Loucy (cell line): ENCODE data around the gene DR1.

Source experiments
- H2AFZ ChIP-seq: fragments of 200-600 bp; sonication (generic); 2 replicates; pipeline ENCODE4 v1.6.0; 2016; ENCODE audit warnings: antibody characterized with exemption, mild to moderate bottlenecking, low read length, moderate library complexity
- H3F3A ChIP-seq: fragments of 200-600 bp; 2 replicates; pipeline ENCODE4 v1.6.0; 2016; ENCODE audit warnings: antibody characterized with exemption, low read depth, mild to moderate bottlenecking
- H3K27me3 ChIP-seq: fragments of 200-600 bp; sonication (generic); 2 replicates; pipeline ENCODE4 v1.6.1; 2014; ENCODE audit warnings: low read length, mild to moderate bottlenecking; ENCODE audit not compliant: insufficient read depth, poor library complexity, severe bottlenecking
- H3K36me3 ChIP-seq: fragments of 200-600 bp; sonication (generic); 2 replicates; pipeline ENCODE4 v1.6.1; 2016; ENCODE audit warnings: low read length; ENCODE audit not compliant: insufficient read depth
- H3K4me1 ChIP-seq: fragments of 200-600 bp; sonication (generic); 2 replicates; pipeline ENCODE4 v1.5.1; 2014; ENCODE audit warnings: low read length, mild to moderate bottlenecking; ENCODE audit not compliant: insufficient read depth, poor library complexity, severe bottlenecking
- H3K4me2 ChIP-seq: fragments of 200-600 bp; sonication (generic); 2 replicates; pipeline ENCODE4 v1.6.0; 2014; ENCODE audit warnings: antibody characterized with exemption, low read length, low read depth, mild to moderate bottlenecking; ENCODE audit not compliant: poor library complexity, severe bottlenecking
- H3K4me3 ChIP-seq: fragments of 200-600 bp; sonication (generic); 2 replicates; pipeline ENCODE4 v1.5.1; 2014; ENCODE audit warnings: low read length, mild to moderate bottlenecking, mixed read lengths; ENCODE audit not compliant: poor library complexity, severe bottlenecking
- H3K79me2 ChIP-seq: fragments of 200-600 bp; sonication (generic); 2 replicates; pipeline ENCODE4 v1.6.1; 2014; ENCODE audit warnings: low read length; ENCODE audit not compliant: insufficient read depth
- H3K9ac ChIP-seq: fragments of 200-600 bp; sonication (generic); 2 replicates; pipeline ENCODE4 v1.6.0; 2014; ENCODE audit warnings: mild to moderate bottlenecking, low read depth, low read length, moderate library complexity; ENCODE audit not compliant: poor library complexity, severe bottlenecking
- H3K9me2 ChIP-seq: fragments of 200-600 bp; sonication (generic); replicated peaks from 2 replicates; pipeline ENCODE4 v1.6.1; 2016; ENCODE audit warnings: low read depth, low read length, mixed read lengths
- H3K9me3 ChIP-seq: fragments of 200-600 bp; sonication (generic); 2 replicates; pipeline ENCODE4 v1.6.1; 2014; ENCODE audit warnings: mild to moderate bottlenecking, antibody characterized with exemption, low read length, low read depth; ENCODE audit not compliant: insufficient read depth
- H4K20me1 ChIP-seq: fragments of 200-600 bp; sonication (generic); 2 replicates; pipeline ENCODE4 v1.6.0; 2014; ENCODE audit warnings: antibody characterized with exemption, low read length, mild to moderate bottlenecking; ENCODE audit not compliant: insufficient read depth, poor library complexity, severe bottlenecking
- CTCF ChIP-seq: fragments of 200-600 bp; sonication (generic); conservative IDR thresholded peaks from 2 replicates; pipeline ENCODE4 v1.5.1; 2014; ENCODE audit warnings: mild to moderate bottlenecking, antibody characterized with exemption, low read length
- EZH2phosphoT487 ChIP-seq: fragments of 200-600 bp; IDR thresholded peaks from 2 replicates; pipeline ENCODE4 v1.6.1; 2018; ENCODE audit warnings: antibody characterized with exemption, mild to moderate bottlenecking, moderate library complexity, borderline replicate concordance

DR1 gene

GRCh38 chr1:93354749-93355148 is 9.0 kb downstream of the DR1 start:
- Histone ChIP-seq H3K36me3 (peaks cover 58% of the 10 kb centered on the region), H3K9me2 (no peaks in the 10 kb centered on the region), H4K20me1 (peaks cover 74% of the 10 kb centered on the region)

DNA sequence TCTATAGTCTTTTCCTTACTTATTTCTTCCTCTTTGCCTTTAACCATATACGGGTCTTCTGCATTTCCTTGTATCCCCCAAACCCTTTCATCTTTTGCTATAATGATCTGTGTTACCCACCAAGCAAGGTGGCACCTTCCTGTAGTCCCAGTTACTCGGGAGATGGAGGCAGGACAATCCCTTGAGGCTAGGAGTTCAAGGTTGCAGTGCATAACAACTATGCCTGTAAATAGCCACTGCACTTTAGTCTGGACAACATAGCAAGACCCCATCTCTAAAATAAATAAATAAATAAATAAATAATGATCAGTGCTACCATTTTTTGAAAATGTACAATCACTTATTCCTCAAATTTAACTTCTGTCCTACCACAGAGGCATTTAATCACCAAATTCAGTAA is 11.5 kb downstream of the DR1 start:
- Histone ChIP-seq H2AFZ (no peak overlapping the region), H3K27me3 (no peaks in the 10 kb centered on the region), H3K9me2 (no peaks in the 10 kb centered on the region), H3K79me2 (peaks cover 99% of the 10 kb centered on the region), H3K4me1 (peaks cover 62% of the 10 kb centered on the region), H3K4me3 (no peak overlapping the region), H3K9ac (no peak overlapping the region), H4K20me1 (peaks cover 76% of the 10 kb centered on the region), H3K9me3 (no peaks in the 10 kb centered on the region), H3K36me3 (peaks cover 74% of the 10 kb centered on the region), H3F3A (no peaks in the 10 kb centered on the region), H3K4me2 (peak overlapping the region; percentile 7)
- TF ChIP-seq CTCF (no peak), EZH2phosphoT487 (no peak)

More at GRCh38 chr1:93354749-93355148, 9.0 kb downstream of the DR1 start:
- H2AFZ ChIP-seq: no peak overlapping the region
- peak overlapping the region; percentile 87 for H3K4me3 ChIP-seq
- H3K4me2 ChIP-seq: peak overlapping the region; percentile 92
- H3K4me1 ChIP-seq: peaks cover 68% of the 10 kb centered on the region
- H3F3A ChIP-seq: no peaks in the 10 kb centered on the region
- H3K27me3 ChIP-seq: no peaks in the 10 kb centered on the region
- no peak for TF ChIP-seq CTCF
- TF ChIP-seq EZH2phosphoT487: no peak
- peaks cover 99% of the 10 kb centered on the region for H3K79me2 ChIP-seq
- H3K9me3 ChIP-seq: no peaks in the 10 kb centered on the region
- H3K9ac ChIP-seq: peak overlapping the region; percentile 94

GRCh38 chr1:93358293-93358692 is 12.6 kb downstream of the DR1 start:
- Histone ChIP-seq H3K4me2 (peak overlapping the region; percentile 49), H3K9me2 (no peaks in the 10 kb centered on the region), H3K4me3 (no peak overlapping the region), H3K36me3 (peaks cover 82% of the 10 kb centered on the region), H3K27me3 (no peaks in the 10 kb centered on the region), H4K20me1 (peaks cover 71% of the 10 kb centered on the region), H3K9me3 (no peaks in the 10 kb centered on the region), H3K4me1 (peaks cover 51% of the 10 kb centered on the region), H3K9ac (no peak overlapping the region), H2AFZ (no peak overlapping the region), H3F3A (no peaks in the 10 kb centered on the region), H3K79me2 (peaks cover 91% of the 10 kb centered on the region)
- TF ChIP-seq EZH2phosphoT487: no peak
- TF ChIP-seq CTCF: no peak
